Panc1 (cell line): ENCODE data around the gene KDM2B. TPM values are rescaled to one million over a fixed set of nuclear protein-coding genes. Genes with fewer than 3 reads are reported as not detected.

Source experiments
- ATAC-seq: fragments of 200-7000 bp; cut with Tn5 transposase; 2 replicates; pipeline ENCODE4 v1.9.1; 2020; ENCODE audit warnings: mild to moderate bottlenecking, moderate library complexity
- BruUV-seq: library from RNA; stranded (reverse); fragments of 400-500 nt; replicated peaks from 2 replicates; lab custom pipeline; 2021; lab: Mats Ljungman, UMichigan
- CTCF ChIA-PET: fragments of 300-600 bp; sonication (Branson Sonifier 250); formaldehyde crosslinking; loops from one replicate; lab custom pipeline; 2022; ENCODE audit warnings: antibody characterized with exemption; lab: Charles Lee
- POLR2A ChIA-PET: fragments of 300-600 bp; sonication (Branson Sonifier 250); formaldehyde crosslinking; loops from one replicate; lab custom pipeline; 2022; ENCODE audit warnings: antibody characterized with exemption; lab: Charles Lee
- DNase-seq: peaks from one replicate; pipeline ENCODE4 v3.0.0-alpha.2; 2010; ENCODE audit warnings: low read depth, low spot score
- H3K27ac ChIP-seq: 2 replicates; pipeline ENCODE4 v1.5.1; 2011; ENCODE audit warnings: mild to moderate bottlenecking, low read length, inconsistent platforms
- H3K27me3 ChIP-seq: fragments of 200-500 bp; sonication (Bioruptor generic); 2 replicates; pipeline ENCODE4 v1.6.0; 2014; ENCODE audit warnings: low read length, inconsistent platforms; ENCODE audit not compliant: control insufficient read depth, insufficient read depth
- H3K36me3 ChIP-seq: fragments of 200-500 bp; sonication (Bioruptor generic); 2 replicates; pipeline ENCODE4 v1.5.1; 2014; ENCODE audit warnings: inconsistent platforms, mild to moderate bottlenecking, low read length, moderate library complexity; ENCODE audit not compliant: control insufficient read depth, insufficient read depth
- H3K4me1 ChIP-seq: 2 replicates; pipeline ENCODE4 v1.5.1; 2011; ENCODE audit warnings: inconsistent platforms, mild to moderate bottlenecking, low read length, moderate library complexity; ENCODE audit not compliant: control insufficient read depth, insufficient read depth
- H3K4me3 ChIP-seq, 2 experiments: 2 replicates each; pipeline ENCODE4 v1.5.1; 2011 to 2012; ENCODE audit warnings: low read depth in 2 of 2, low read length in 2 of 2, mild to moderate bottlenecking in 2 of 2, inconsistent platforms in 1 of 2, moderate library complexity in 1 of 2
- H3K9me3 ChIP-seq: fragments of 200-500 bp; sonication (Bioruptor generic); 2 replicates; pipeline ENCODE4 v1.5.1; 2014; ENCODE audit warnings: low read depth, mild to moderate bottlenecking, inconsistent platforms, low read length, moderate library complexity; ENCODE audit not compliant: control insufficient read depth, insufficient read depth
- CTCF ChIP-seq: fragments of 450-650 bp; IDR thresholded peaks from 2 replicates; pipeline ENCODE4 v1.5.1; 2017; ENCODE audit warnings: mild to moderate bottlenecking
- POLR2AphosphoS5 ChIP-seq: IDR thresholded peaks from 2 replicates; pipeline ENCODE4 v1.6.1; 2012; ENCODE audit warnings: mild to moderate bottlenecking, low read depth, low read length, moderate library complexity
- REST ChIP-seq, 2 experiments: IDR thresholded peaks; 2 replicates each; pipeline ENCODE4 v1.6.1; 2011 to 2012; ENCODE audit warnings: low read depth in 2 of 2, control low read depth in 1 of 2, low read length in 1 of 2, mild to moderate bottlenecking in 1 of 2, moderate library complexity in 1 of 2; ENCODE audit not compliant: insufficient read depth in 1 of 2
- SIN3A ChIP-seq: IDR thresholded peaks from 2 replicates; pipeline ENCODE4 v1.6.1; 2012; ENCODE audit warnings: low read depth, mild to moderate bottlenecking, low read length, moderate library complexity, borderline replicate concordance; ENCODE audit not compliant: insufficient read depth
- TCF7L2 ChIP-seq: IDR thresholded peaks from 2 replicates; pipeline ENCODE4 v1.6.1; 2011; ENCODE audit warnings: mild to moderate bottlenecking, low read depth, low read length, inconsistent platforms
- in situ Hi-C: cut with HindIII; loops from 2 replicates; pipeline ENCODE4 v1.10.0; 2016; ENCODE audit warnings: low sequenced_read_pairs, low pct_unique_long_range_greater_than_20kb
- intact Hi-C: fragments of 100-400 bp; cut with micrococcal nuclease; formaldehyde crosslinking; loops from one replicate; pipeline ENCODE4 v1.10.0; 2022; ENCODE audit not compliant: unreplicated experiment
- total RNA-seq: library from RNA; stranded (reverse); gene quantifications from one replicate; pipeline ENCODE4 v1.2.1, GENCODE V29; 2021; ENCODE audit not compliant: unreplicated experiment

KDM2B gene
- total RNA-seq, 1 experiment from 2014 or later = 27.5 TPM

GRCh38 chr12:121465921-121466793, 114.7 kb downstream of the KDM2B start:
- in situ Hi-C loops = no loop called here
- TSS peak; percentile 90 for BruUV-seq
- H3K4me3 ChIP-seq = peak overlapping the region; percentile 51 to 73
- no peak; the same call in 1 of the 2 replicates for ATAC-seq
- TF ChIP-seq TCF7L2 = no peak
- TF ChIP-seq SIN3A = 0 out of 2 replicates have a peak, but pooled peaks have one; percentile 8
- H3K9me3 ChIP-seq = no peaks in the 10 kb centered on the region
- ChIA-PET POLR2A (interaction anchor here (0.6 kb wide), 1 partner anchor 11 kb away, joined by 3 read pairs; no protein-coding TSS in a partner anchor), CTCF (interaction anchor here (0.7 kb wide), 1 partner anchor 28 kb away, joined by 6 read pairs; no protein-coding TSS in a partner anchor)
- peaks cover 7% of the 10 kb centered on the region for H3K4me1 ChIP-seq
- intact Hi-C loops = no loop called here
- no peaks in the 10 kb centered on the region for H3K27me3 ChIP-seq
- peak overlapping the region; percentile 67 for H3K27ac ChIP-seq
- H3K36me3 ChIP-seq = no peaks in the 10 kb centered on the region
- DNase-seq = no peak

GRCh38 chr12:121464331-121464730, 116.5 kb downstream of the KDM2B start:
- intact Hi-C loops (no loop called here), in situ Hi-C loops (no loop called here)
- BruUV-seq = no TSS peak
- no peak for TF ChIP-seq REST (IDR thresholded peaks at IDR 0.05; ENCODE audit: insufficient read depth in 1 of 2, low read depth in 2 of 2, low read length in 1 of 2)
- no peak for TF ChIP-seq SIN3A
- no peak for TF ChIP-seq CTCF
- no peak for TF ChIP-seq POLR2AphosphoS5
- TF ChIP-seq TCF7L2 = no peak
- DNase-seq (no peak), ATAC-seq (no peak)
- Histone ChIP-seq H3K27me3 (no peaks in the 10 kb centered on the region), H3K27ac (no peak overlapping the region), H3K4me3 (no peak overlapping the region), H3K9me3 (no peaks in the 10 kb centered on the region), H3K4me1 (peaks cover 7% of the 10 kb centered on the region), H3K36me3 (no peaks in the 10 kb centered on the region)
- ChIA-PET POLR2A (no interaction called here), CTCF (interaction anchor here (0.6 kb wide), 1 partner anchor 22 kb away, joined by 3 read pairs; no protein-coding TSS in a partner anchor)

- ATAC-seq (no peak), DNase-seq (no peak)
- no peaks in the 10 kb centered on the region for H3K36me3 ChIP-seq
- H3K27me3 ChIP-seq = no peaks in the 10 kb centered on the region
- intact Hi-C loops = no loop called here
- TF ChIP-seq TCF7L2 = no peak
- TF ChIP-seq SIN3A = no peak
- TF ChIP-seq REST (IDR thresholded peaks at IDR 0.05; ENCODE audit: insufficient read depth in 1 of 2, low read depth in 2 of 2, low read length in 1 of 2) = no peak
- TF ChIP-seq POLR2AphosphoS5 = no peak
- TF ChIP-seq CTCF = no peak
- peaks cover 6% of the 10 kb centered on the region for H3K4me1 ChIP-seq
- H3K27ac ChIP-seq = no peak overlapping the region
- POLR2A ChIA-PET = no interaction called here
- no peaks in the 10 kb centered on the region for H3K9me3 ChIP-seq
- CTCF ChIA-PET = no interaction called here
- no TSS peak for BruUV-seq
- no peak overlapping the region for H3K4me3 ChIP-seq
- in situ Hi-C loops = no loop called here
Observed at GRCh38 chr12:121461048-121461447, 119.8 kb downstream of the KDM2B start.
